Central memory CD8-positive, alpha-beta T cell (primary cell): ENCODE results near the gene AGPAT4.

ENCODE experiments used
- ATAC-seq: fragments of 150-1000 bp; cut with Tn5 transposase; replicated peaks from 2 replicates; pipeline ENCODE4 v1.10.0; 2022; ENCODE audit warnings: mild to moderate bottlenecking, moderate FRiP score, moderate number of reproducible peaks; ENCODE audit not compliant: poor library complexity, severe bottlenecking; ENCODE audit errors: extremely low read depth
- DNase-seq, 2 donors: peaks; one replicate each; pipeline ENCODE4 v3.0.0; 2021; ENCODE audit warnings: low spot score in 2 of 2
- H3K27ac Mint-ChIP-seq: one replicate; pipeline ENCODE4 v1.8.0; 2022; ENCODE audit warnings: low read depth, mild to moderate bottlenecking, moderate library complexity, mixed read lengths
- H3K27me3 Mint-ChIP-seq: one replicate; pipeline ENCODE4 v1.8.0; 2022; ENCODE audit warnings: mixed read lengths
- H3K36me3 Mint-ChIP-seq: one replicate; pipeline ENCODE4 v1.8.0; 2022; ENCODE audit warnings: mild to moderate bottlenecking, moderate library complexity, mixed read lengths; ENCODE audit not compliant: insufficient read depth
- H3K4me1 Mint-ChIP-seq: one replicate; pipeline ENCODE4 v1.8.0; 2022; ENCODE audit warnings: mixed read lengths
- H3K4me3 Mint-ChIP-seq: one replicate; pipeline ENCODE4 v1.8.0; 2022; ENCODE audit warnings: mild to moderate bottlenecking, moderate library complexity, mixed read lengths
- H3K9me3 Mint-ChIP-seq: one replicate; pipeline ENCODE4 v1.8.0; 2022; ENCODE audit warnings: mixed read lengths

The AGPAT4 gene

DNA sequence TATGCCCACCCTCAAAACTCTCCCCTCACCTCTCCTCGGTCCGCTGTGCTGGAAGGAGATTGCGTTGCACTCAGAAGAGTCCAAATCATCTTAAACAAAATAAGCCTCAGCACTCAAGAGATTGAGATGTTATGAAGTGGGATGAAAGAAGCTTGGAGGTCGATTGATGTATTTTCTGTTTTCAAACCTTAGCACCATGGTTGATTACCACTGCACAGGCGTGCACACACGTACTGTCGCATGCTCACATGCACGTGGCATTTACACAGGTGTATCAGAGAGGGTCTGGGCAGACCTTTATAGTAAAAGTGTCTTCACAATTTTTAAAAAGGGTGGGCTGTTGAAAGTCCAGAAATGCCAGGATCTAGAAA is 612 bp upstream of the AGPAT4 start:
- Mint-ChIP-seq H3K36me3 (peaks cover 20% of the 10 kb centered on the region), H3K4me1 (peaks cover 17% of the 10 kb centered on the region), H3K27me3 (no peaks in the 10 kb centered on the region), H3K27ac (peak overlapping the region; percentile 96), H3K4me3 (peak overlapping the region; percentile 88), H3K9me3 (no peaks in the 10 kb centered on the region)
- DNase-seq, result no peak
- ATAC-seq, result no peak

DNA sequence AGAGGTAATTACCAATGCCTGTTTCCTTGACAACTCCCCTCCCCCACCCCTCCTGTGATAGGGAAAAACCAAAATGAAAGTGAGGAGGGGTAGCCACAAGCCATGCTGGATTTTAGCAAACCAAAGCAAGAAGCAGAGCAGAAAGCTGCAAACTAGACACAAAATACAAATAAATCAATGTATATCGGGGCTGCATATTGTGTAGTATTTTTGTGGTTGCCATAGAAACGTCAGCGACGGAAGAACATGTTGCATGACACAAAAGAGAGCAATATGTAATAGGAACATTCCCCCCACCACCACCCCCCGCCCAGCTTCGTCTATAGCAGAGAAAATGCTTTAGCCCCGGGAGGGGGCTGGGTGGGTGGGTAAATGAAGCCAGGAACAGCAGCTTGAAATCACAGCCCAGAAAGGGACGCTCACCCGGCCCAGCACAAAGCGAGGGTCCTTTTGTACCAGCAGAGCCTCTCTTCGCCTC is 548 bp downstream of the AGPAT4 start:
- peaks cover 17% of the 10 kb centered on the region for H3K4me1 Mint-ChIP-seq
- no peaks in the 10 kb centered on the region for H3K9me3 Mint-ChIP-seq
- H3K27ac Mint-ChIP-seq, result peak overlapping the region; percentile 96
- H3K27me3 Mint-ChIP-seq, result no peaks in the 10 kb centered on the region
- peak overlapping the region; percentile 88 for H3K4me3 Mint-ChIP-seq
- ATAC-seq (peak; percentile 62), DNase-seq (peak; percentile 16 to 44)
- H3K36me3 Mint-ChIP-seq, result peaks cover 20% of the 10 kb centered on the region

DNA sequence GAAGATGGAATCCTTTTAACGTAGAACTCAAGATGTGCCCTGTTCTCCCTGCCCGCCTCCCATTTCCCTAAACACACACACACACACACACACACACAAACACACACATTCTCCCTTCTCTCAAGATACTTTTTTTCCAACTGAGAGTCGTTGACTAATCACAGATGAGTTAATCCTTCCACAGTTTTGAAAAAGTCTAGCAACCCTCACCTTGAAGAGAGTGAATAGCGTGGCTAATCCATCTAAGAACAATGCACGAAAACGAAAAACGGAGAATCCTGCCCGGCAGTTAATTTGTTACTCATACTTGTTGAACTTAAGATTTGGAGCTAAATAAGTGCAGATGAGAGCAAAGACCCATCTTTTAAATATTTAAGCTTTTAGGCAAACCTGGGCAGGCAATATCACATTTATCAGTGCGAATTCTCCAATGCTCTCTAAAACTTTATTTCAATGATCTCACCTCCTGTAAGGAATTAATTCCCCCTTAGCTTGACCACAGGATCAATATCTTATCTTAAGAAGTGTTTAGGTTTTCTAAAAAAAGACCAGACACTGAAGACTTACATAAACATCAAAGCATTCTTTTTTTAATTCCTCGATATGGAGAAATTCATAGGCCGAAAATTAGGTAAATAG is 1.1 kb downstream of the AGPAT4 start:
- ATAC-seq (no peak), DNase-seq (no peak)
- Mint-ChIP-seq H3K27ac (peak overlapping the region; percentile 96), H3K9me3 (no peaks in the 10 kb centered on the region), H3K4me3 (peak overlapping the region; percentile 88), H3K36me3 (peaks cover 20% of the 10 kb centered on the region), H3K4me1 (peaks cover 17% of the 10 kb centered on the region), H3K27me3 (no peaks in the 10 kb centered on the region)

DNA sequence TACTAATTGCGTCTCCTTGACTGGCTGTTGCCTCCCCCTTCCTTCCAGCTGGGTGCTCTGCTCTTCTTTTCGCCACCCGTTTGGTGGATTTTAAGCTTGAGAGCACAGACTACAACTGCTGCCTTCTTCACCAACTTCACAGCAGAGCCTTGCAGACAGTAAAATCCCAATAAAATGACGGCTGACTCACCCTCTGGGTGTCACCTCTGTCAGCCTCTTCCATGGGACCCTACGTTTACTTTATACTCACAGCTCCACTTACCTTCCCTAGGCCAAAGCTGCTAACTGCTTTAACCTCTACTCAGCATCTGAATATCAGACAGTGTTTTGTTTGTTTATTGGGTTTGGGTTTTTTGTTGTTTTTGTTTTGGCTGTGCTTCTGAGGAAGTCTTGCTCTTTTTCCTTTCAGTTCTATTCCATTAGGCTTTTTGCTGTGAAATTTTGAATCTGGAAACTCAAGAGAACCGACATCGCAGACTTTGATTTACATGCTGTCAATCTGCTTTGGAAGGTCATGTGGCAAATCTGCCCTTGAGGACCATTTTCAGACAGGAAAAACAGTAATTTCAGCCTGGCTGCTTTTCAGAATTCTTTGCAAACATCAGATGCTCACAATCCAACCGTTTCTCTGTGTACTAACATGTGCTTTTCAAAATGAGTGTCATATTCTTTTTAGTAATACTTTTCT is 2.4 kb downstream of the AGPAT4 start:
- Mint-ChIP-seq H3K4me1 (peaks cover 17% of the 10 kb centered on the region), H3K27ac (no peak overlapping the region), H3K4me3 (no peak overlapping the region), H3K27me3 (no peaks in the 10 kb centered on the region), H3K9me3 (no peaks in the 10 kb centered on the region), H3K36me3 (peaks cover 22% of the 10 kb centered on the region)
- no peak for DNase-seq
- ATAC-seq, result no peak

DNA sequence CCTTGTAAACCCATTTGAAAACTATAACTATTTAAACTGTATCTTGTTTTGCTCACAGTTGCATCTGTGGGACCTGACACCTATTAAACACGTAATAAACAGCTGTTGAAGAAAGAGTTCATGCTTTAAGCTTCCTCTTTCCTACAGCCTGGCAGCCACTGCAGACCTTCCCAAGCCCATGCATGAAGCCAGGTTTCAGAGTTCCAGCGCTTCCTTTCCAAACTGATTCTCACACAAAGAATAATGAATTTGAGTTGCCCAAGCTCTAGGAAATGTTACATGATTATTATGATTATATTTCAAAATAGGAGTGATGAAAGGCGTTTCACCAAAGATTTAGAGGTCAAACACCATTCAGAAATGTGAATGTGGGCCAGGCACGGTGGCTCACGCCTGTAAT is 3.7 kb downstream of the AGPAT4 start:
- no peak overlapping the region for H3K4me3 Mint-ChIP-seq
- peaks cover 22% of the 10 kb centered on the region for H3K36me3 Mint-ChIP-seq
- DNase-seq, result no peak
- ATAC-seq, result no peak
- peaks cover 17% of the 10 kb centered on the region for H3K4me1 Mint-ChIP-seq
- no peaks in the 10 kb centered on the region for H3K27me3 Mint-ChIP-seq
- H3K27ac Mint-ChIP-seq, result no peak overlapping the region
- H3K9me3 Mint-ChIP-seq, result no peaks in the 10 kb centered on the region

DNA sequence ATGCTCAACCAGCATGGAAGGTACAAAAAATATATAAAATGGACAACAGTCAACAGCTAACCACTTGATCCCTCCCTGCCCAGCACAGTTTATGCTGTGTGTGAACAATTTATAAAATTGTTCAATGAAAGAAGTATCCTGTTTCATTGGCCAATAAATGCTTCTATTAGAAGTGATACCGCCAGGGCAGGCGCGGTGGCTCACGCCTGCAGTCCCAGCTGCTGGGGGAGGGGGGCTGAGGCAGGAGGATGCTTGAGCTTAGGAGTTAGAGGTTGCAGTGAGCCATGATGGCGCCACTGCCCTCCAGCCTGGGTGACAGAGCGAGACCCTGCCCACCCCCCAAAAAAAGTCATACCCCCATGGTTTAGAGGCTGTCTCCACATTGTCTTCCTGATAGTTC is 4.6 kb downstream of the AGPAT4 start:
- no peak overlapping the region for H3K4me3 Mint-ChIP-seq
- no peak for DNase-seq
- no peak overlapping the region for H3K27ac Mint-ChIP-seq
- H3K4me1 Mint-ChIP-seq, result peaks cover 20% of the 10 kb centered on the region
- no peaks in the 10 kb centered on the region for H3K9me3 Mint-ChIP-seq
- H3K27me3 Mint-ChIP-seq, result no peaks in the 10 kb centered on the region
- ATAC-seq, result no peak
- H3K36me3 Mint-ChIP-seq, result peaks cover 21% of the 10 kb centered on the region

DNA sequence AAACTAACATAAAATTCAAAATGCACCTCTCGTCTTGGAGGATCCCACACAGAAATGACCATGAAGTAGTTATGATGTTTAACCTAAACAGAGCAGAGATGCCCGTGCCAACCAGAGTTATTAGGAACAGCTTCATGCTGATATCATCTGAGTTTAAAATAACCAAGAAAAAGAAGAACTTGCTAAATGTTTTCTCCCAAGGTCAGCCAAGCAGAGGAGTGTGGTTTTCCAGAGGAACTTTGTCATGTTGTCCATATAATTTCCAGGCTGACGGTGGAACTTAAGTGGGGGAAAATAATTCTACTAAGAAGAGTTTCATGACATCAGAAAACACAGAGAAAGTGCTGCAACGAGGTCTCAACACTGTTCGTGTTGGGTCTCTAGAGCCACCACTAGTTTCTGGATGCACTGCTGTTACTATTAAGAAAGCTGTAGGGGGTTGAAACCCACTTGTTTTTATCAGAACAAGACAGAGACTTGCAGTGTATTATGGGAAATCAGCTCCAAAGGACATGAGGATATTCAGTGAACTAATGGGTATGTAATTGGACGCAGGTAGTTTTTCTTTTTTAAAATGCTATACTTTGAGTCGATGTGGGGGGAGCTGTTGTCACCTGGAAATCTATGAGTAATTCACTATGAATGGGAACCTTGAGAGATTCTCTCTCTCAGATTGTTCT is 5.2 kb downstream of the AGPAT4 start:
- Mint-ChIP-seq H3K9me3 (no peaks in the 10 kb centered on the region), H3K4me3 (no peak overlapping the region), H3K27ac (no peak overlapping the region), H3K27me3 (no peaks in the 10 kb centered on the region), H3K4me1 (peaks cover 16% of the 10 kb centered on the region), H3K36me3 (peaks cover 16% of the 10 kb centered on the region)
- ATAC-seq (no peak), DNase-seq (no peak)

DNA sequence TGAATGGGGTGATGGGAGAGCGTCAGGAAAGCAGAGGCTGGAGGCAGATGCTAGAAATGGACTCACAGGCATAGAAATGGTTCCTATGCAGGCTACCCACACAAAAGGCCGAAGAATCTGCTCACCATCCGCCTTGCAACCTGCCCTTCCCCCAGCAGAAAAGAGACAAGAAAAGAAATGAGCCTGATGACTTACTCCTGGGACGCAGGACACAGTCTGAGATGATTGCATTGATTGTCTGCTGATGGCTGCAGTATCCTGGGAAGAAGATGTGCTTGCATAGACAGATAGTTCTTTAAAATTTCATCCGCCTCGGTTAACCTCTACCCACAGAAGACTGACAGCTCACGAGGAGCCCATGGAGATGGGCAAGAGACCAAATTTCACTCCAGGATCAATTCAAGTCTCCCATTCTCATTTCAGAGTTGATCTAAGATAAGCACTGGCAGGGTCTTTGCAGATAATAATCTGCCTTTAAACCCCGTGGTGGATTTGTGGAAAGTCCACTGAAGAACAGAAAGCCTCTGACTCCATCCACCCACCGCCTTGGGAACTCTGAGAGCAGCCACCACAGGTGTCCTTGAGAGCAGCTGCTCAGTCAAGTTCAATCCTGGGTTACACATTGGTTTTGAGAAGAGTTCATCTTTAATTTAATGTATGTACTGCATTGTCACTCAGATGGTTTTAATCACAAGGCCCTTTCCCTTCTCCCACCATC is 7.2 kb downstream of the AGPAT4 start:
- ATAC-seq, result no peak
- peaks cover 6% of the 10 kb centered on the region for H3K36me3 Mint-ChIP-seq
- no peak overlapping the region for H3K4me3 Mint-ChIP-seq
- no peaks in the 10 kb centered on the region for H3K27me3 Mint-ChIP-seq
- peaks cover 6% of the 10 kb centered on the region for H3K4me1 Mint-ChIP-seq
- DNase-seq, result no peak
- no peaks in the 10 kb centered on the region for H3K9me3 Mint-ChIP-seq
- H3K27ac Mint-ChIP-seq, result no peak overlapping the region

DNA sequence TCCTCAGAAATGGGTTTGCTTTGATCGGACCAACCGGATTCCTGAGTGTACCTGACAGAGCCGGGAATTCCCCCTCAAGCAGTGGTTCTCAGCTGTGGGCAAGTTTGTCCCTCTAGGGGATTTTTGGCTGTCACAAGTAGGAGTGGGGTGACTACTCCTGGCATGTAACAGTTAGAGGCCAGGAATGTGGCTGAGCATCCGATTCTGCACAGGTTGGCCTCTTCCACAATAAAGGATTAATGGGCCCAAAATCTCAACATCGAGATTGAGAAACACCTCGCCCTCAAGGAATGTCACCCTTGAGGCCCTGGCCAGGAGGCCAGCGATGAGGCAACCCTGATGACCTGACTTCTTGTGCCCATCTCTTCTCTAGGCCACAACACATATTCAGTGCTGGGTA is 7.9 kb downstream of the AGPAT4 start:
- no peak for ATAC-seq
- no peaks in the 10 kb centered on the region for H3K27me3 Mint-ChIP-seq

DNA sequence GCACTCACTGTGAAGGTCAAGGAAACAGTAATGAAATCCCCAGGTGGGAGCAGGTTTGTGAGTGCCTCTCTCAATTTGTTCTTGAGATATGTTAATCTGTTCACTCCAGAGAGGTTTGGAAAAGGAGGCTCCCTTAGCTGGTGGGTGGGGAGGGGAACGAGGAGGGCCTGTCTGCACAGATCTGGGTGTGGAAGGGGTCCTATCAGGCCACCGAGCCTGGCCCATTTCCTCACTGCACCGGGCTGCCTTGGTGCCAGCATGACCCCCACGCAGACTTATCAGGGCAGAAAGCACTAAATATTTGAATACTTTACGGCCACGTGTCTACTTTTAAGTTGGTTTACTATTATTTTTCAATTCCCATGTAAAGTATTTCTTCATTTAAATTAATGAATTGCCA is 8.3 kb downstream of the AGPAT4 start:
- Mint-ChIP-seq H3K4me3 (no peak overlapping the region), H3K27ac (no peak overlapping the region), H3K4me1 (peaks cover 11% of the 10 kb centered on the region), H3K27me3 (no peaks in the 10 kb centered on the region), H3K36me3 (peaks cover 8% of the 10 kb centered on the region), H3K9me3 (no peaks in the 10 kb centered on the region)
- no peak for DNase-seq
- ATAC-seq, result no peak

More for the DNA sequence above, 7.9 kb downstream of the AGPAT4 start:
- Mint-ChIP-seq H3K4me3 (no peak overlapping the region), H3K27ac (no peak overlapping the region), H3K36me3 (peaks cover 6% of the 10 kb centered on the region), H3K4me1 (peaks cover 9% of the 10 kb centered on the region), H3K9me3 (no peaks in the 10 kb centered on the region)
- no peak for DNase-seq

DNA sequence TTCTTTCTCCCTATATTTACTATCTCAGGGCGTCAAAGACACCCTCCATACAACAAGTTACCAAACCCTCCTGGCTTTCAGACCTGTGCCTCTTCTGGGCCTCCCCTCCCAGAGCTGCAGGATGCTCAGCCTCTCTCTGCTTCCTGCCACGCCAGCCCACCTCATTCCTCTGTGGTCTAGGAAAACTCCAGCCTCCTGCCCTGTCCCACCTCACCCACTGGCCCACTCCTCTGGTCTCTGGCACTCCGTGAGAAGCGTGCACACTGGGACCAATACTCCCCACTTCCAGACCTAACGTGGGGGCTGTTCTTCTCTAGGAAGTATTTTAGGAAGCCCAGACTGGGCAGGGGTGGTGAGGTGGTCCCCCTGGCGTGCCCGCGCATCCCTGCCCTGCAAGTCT is 9.7 kb downstream of the AGPAT4 start:
- ATAC-seq (no peak), DNase-seq (no peak)
- no peak overlapping the region for H3K4me3 Mint-ChIP-seq
- H3K4me1 Mint-ChIP-seq, result peaks cover 11% of the 10 kb centered on the region
- H3K36me3 Mint-ChIP-seq, result peaks cover 12% of the 10 kb centered on the region
- no peaks in the 10 kb centered on the region for H3K27me3 Mint-ChIP-seq
- H3K27ac Mint-ChIP-seq, result no peak overlapping the region
- no peaks in the 10 kb centered on the region for H3K9me3 Mint-ChIP-seq

DNA sequence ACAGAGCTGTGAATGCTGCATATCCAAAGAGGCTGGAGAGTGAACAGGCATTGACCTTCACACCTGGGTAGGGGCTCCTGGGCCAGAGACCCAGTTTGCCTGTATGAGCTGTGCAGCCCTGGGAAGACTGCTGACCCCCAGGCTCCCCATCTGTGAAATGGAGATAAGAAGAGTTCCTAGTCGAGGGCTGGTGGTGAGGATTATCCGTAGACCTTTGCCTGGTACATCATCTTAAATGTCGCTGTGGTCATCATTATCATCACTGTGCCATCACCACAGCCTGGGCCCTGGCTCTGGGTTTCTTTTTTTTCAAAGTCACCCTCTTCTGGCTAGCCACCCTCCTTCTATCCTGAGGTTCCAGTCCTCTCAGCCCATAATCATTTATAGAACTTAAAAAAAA is 12.0 kb downstream of the AGPAT4 start:
- Mint-ChIP-seq H3K36me3 (peaks cover 13% of the 10 kb centered on the region), H3K4me3 (no peak overlapping the region), H3K9me3 (no peaks in the 10 kb centered on the region), H3K27ac (no peak overlapping the region), H3K27me3 (no peaks in the 10 kb centered on the region), H3K4me1 (peaks cover 16% of the 10 kb centered on the region)
- ATAC-seq (no peak), DNase-seq (no peak)
